WTC11 (cell line): ENCODE results near the gene APOBEC3F. TPM values are rescaled to one million over a fixed set of nuclear protein-coding genes. Genes with fewer than 3 reads are reported as not detected.

ENCODE experiments used
- ATAC-seq: fragments of 200-7000 bp; cut with Tn5 transposase; 2 replicates; pipeline ENCODE4 v1.10.0; 2021; ENCODE audit warnings: mild to moderate bottlenecking, moderate library complexity
- CTCF ChIA-PET: fragments of 300-600 bp; sonication (Branson Sonifier 250); formaldehyde crosslinking; loops from one replicate; lab custom pipeline; 2021; ENCODE audit warnings: antibody characterized with exemption; lab: Charles Lee
- POLR2A ChIA-PET: fragments of 350-600 bp; sonication (Branson Sonifier 250); formaldehyde crosslinking; loops from one replicate; lab custom pipeline; 2021; ENCODE audit warnings: antibody characterized with exemption; lab: Charles Lee
- DNase-seq: peaks from one replicate; pipeline ENCODE4 v3.0.0; 2021; ENCODE audit warnings: low spot score
- H3K27ac Mint-ChIP-seq: 2 replicates; pipeline ENCODE4 v1.8.0; 2021; ENCODE audit warnings: mixed read lengths
- H3K27me3 Mint-ChIP-seq: 2 replicates; pipeline ENCODE4 v1.8.0; 2021; ENCODE audit warnings: low read depth, mild to moderate bottlenecking, moderate library complexity, mixed read lengths
- H3K36me3 Mint-ChIP-seq: 2 replicates; pipeline ENCODE4 v1.8.0; 2021; ENCODE audit warnings: mixed read lengths
- H3K4me1 Mint-ChIP-seq: 2 replicates; pipeline ENCODE4 v1.8.0; 2022; ENCODE audit warnings: mixed read lengths
- H3K4me3 Mint-ChIP-seq: 2 replicates; pipeline ENCODE4 v1.8.0; 2021; ENCODE audit warnings: mild to moderate bottlenecking, moderate library complexity, mixed read lengths
- H3K9me3 Mint-ChIP-seq: 2 replicates; pipeline ENCODE4 v1.8.0; 2021; ENCODE audit warnings: mixed read lengths
- AFF4 ChIP-seq: sonication (generic); formaldehyde crosslinking; IDR thresholded peaks from 2 replicates; pipeline ENCODE4 v1.8.1; 2023; ENCODE audit warnings: mild to moderate bottlenecking, missing genetic modification reagents, borderline replicate concordance
- AR ChIP-seq: fragments of 250-450 bp; sonication (Bioruptor Pico); IDR thresholded peaks from 2 replicates; pipeline ENCODE4 v1.9.0; 2021; ENCODE audit warnings: mild to moderate bottlenecking
- CREB1 ChIP-seq: sonication (generic); formaldehyde crosslinking; IDR thresholded peaks from 2 replicates; pipeline ENCODE4 v1.8.0; 2023; ENCODE audit warnings: mild to moderate bottlenecking, missing genetic modification reagents
- CTCF ChIP-seq: fragments of 200-600 bp; IDR thresholded peaks from 2 replicates; pipeline ENCODE4 v1.8.0; 2022; ENCODE audit warnings: antibody characterized with exemption
- E2F5 ChIP-seq: sonication (generic); formaldehyde crosslinking; IDR thresholded peaks from 2 replicates; pipeline ENCODE4 v1.8.1; 2022; ENCODE audit warnings: mild to moderate bottlenecking, moderate library complexity, missing genetic modification reagents
- FOXK1 ChIP-seq: sonication (generic); formaldehyde crosslinking; IDR thresholded peaks from 2 replicates; pipeline ENCODE4 v1.8.0; 2022; ENCODE audit warnings: mild to moderate bottlenecking, moderate library complexity, missing genetic modification reagents
- FOXP4 ChIP-seq: sonication (generic); formaldehyde crosslinking; IDR thresholded peaks from 2 replicates; pipeline ENCODE4 v1.8.0; 2022; ENCODE audit warnings: mild to moderate bottlenecking, missing genetic modification reagents
- GRHL2 ChIP-seq: fragments of 250-450 bp; sonication (Bioruptor Pico); IDR thresholded peaks from 2 replicates; pipeline ENCODE4 v1.8.0; 2022; ENCODE audit warnings: mild to moderate bottlenecking, moderate library complexity; ENCODE audit not compliant: insufficient replicate concordance, severe bottlenecking
- IRF1 ChIP-seq: sonication (generic); formaldehyde crosslinking; IDR thresholded peaks from 2 replicates; pipeline ENCODE4 v1.8.0; 2023; ENCODE audit warnings: missing genetic modification reagents
- JUN ChIP-seq: sonication (generic); formaldehyde crosslinking; IDR thresholded peaks from 2 replicates; pipeline ENCODE4 v1.8.0; 2023; ENCODE audit warnings: mild to moderate bottlenecking, missing genetic modification reagents
- MXD4 ChIP-seq: fragments of 250-450 bp; sonication (Bioruptor Pico); IDR thresholded peaks from 2 replicates; pipeline ENCODE4 v1.8.0; 2021; ENCODE audit warnings: mild to moderate bottlenecking, moderate library complexity, borderline replicate concordance
- MYBL2 ChIP-seq: sonication (generic); formaldehyde crosslinking; IDR thresholded peaks from 2 replicates; pipeline ENCODE4 v1.8.1; 2023; ENCODE audit warnings: mild to moderate bottlenecking, moderate library complexity, missing genetic modification reagents
- NFE2L1 ChIP-seq: sonication (generic); formaldehyde crosslinking; IDR thresholded peaks from 2 replicates; pipeline ENCODE4 v1.8.1; 2023; ENCODE audit warnings: missing genetic modification reagents
- SMAD4 ChIP-seq: sonication (generic); formaldehyde crosslinking; IDR thresholded peaks from 2 replicates; pipeline ENCODE4 v1.8.0; 2022; ENCODE audit warnings: mild to moderate bottlenecking, missing genetic modification reagents
- TP53 ChIP-seq: sonication (generic); formaldehyde crosslinking; IDR thresholded peaks from 2 replicates; pipeline ENCODE4 v1.8.1; 2023; ENCODE audit warnings: mild to moderate bottlenecking, missing genetic modification reagents
- ZNF232 ChIP-seq: sonication (generic); formaldehyde crosslinking; IDR thresholded peaks from 2 replicates; pipeline ENCODE4 v1.8.0; 2022; ENCODE audit warnings: mild to moderate bottlenecking, missing genetic modification reagents
- ZNF671 ChIP-seq: fragments of 250-450 bp; sonication (Bioruptor Pico); IDR thresholded peaks from 2 replicates; pipeline ENCODE4 v1.8.0; 2021; ENCODE audit warnings: mild to moderate bottlenecking
- total RNA-seq: library from RNA; stranded (reverse); gene quantifications from 3 replicates; pipeline ENCODE4 v1.2.3, GENCODE V29; 2021

Gene APOBEC3F
- total RNA-seq, 1 experiment from 2014 or later, result 8.7 TPM

GRCh38 chr22:39010946-39011345 lies 29.7 kb upstream of the APOBEC3F start:
- Mint-ChIP-seq H3K27me3 (no peaks in the 10 kb centered on the region; the same call in 1 of the 2 replicates), H3K9me3 (peaks cover 5% of the 10 kb centered on the region; the same call in 1 of the 2 replicates), H3K4me3 (no peak overlapping the region), H3K27ac (no peak overlapping the region), H3K36me3 (no peaks in the 10 kb centered on the region), H3K4me1 (peaks cover 36% of the 10 kb centered on the region)
- TF ChIP-seq TP53 (CRISPR knock-in tag) (no peak), SMAD4 (CRISPR knock-in tag) (no peak), MXD4 (CRISPR knock-in tag) (no peak), ZNF671 (CRISPR knock-in tag) (no peak), IRF1 (CRISPR knock-in tag) (no peak), CTCF (no peak), FOXK1 (CRISPR knock-in tag) (no peak), AR (CRISPR knock-in tag) (no peak), FOXP4 (CRISPR knock-in tag) (no peak), GRHL2 (CRISPR knock-in tag) (no peak), AFF4 (CRISPR knock-in tag) (no peak), JUN (CRISPR knock-in tag) (no peak), ZNF232 (no peak), E2F5 (CRISPR knock-in tag) (no peak), CREB1 (CRISPR knock-in tag) (no peak), NFE2L1 (CRISPR knock-in tag) (no peak), MYBL2 (no peak)
- ChIA-PET POLR2A (interaction anchor here (0.6 kb wide), 1 partner anchor 103 kb away, joined by 4 read pairs; no protein-coding TSS in a partner anchor), CTCF (interaction anchor here (1.1 to 1.2 kb wide), 2 partner anchors 124 to 242 kb away, joined by 3 to 5 read pairs; no protein-coding TSS in a partner anchor)
- no peak for DNase-seq
- ATAC-seq, result no peak
